ENCODE measurements around the gene DNAH6. TPM values are rescaled to one million over a fixed set of nuclear protein-coding genes. Genes with fewer than 3 reads are reported as not detected.

Gene DNAH6
- total RNA-seq, 1 donor from 2014 or later = 1.1 TPM

DNA sequence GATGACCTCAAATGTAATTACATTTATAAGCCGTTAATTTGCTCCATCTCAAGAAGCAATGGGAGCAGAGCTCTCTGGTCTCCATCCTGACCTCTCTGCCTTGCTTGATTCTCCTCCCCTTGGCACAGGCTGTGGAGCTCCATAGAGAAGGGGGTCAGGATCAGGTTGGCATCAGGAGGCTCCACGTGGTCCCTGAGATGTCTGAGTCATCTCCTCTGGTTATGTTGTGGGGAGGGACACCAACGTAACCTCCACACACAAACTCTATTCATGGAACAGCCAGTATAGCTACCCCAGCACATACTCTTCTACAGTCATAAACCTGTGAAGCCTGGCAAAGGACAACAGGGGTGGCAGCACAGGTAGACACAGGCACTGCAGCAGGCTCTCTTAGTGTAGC lies 335.6 kb downstream of the DNAH6 start:
- Histone ChIP-seq H3K27me3 (no peaks in the 10 kb centered on the region), H3K4me1 (no peaks in the 10 kb centered on the region), H3K9me3 (no peaks in the 10 kb centered on the region), H3K27ac (no peak overlapping the region), H3K4me3 (no peak overlapping the region), H3K36me3 (no peaks in the 10 kb centered on the region)
- intact Hi-C loops (cut with DNase I) = no loop called here
- ATAC-seq (no peak), DNase-seq (no peak)
- TF ChIP-seq CTCF (IDR thresholded peaks at IDR 0.05) = no peak

DNA sequence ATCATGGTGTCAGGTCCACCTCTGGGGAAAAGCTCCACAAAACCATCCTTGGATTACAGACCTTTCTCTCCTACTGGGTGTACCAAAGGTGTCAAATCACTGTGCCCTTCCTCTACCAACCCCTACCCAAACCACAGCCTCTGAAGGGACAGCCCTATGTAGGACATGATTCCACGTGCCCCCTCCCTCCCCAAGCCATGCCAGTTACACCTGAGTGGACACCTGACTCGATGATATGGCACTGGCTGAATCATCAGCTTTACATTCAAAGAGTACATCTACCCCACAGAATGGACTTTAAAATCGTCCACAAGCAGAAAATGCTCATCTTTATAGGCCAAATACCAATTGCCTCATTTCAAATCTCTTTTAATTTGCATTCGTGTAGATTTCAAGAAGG lies 338.6 kb downstream of the DNAH6 start:
- Histone ChIP-seq H3K27ac (no peak overlapping the region), H3K27me3 (no peaks in the 10 kb centered on the region), H3K9me3 (no peaks in the 10 kb centered on the region), H3K36me3 (no peaks in the 10 kb centered on the region), H3K4me3 (no peak overlapping the region), H3K4me1 (no peaks in the 10 kb centered on the region)
- no peak for TF ChIP-seq CTCF (IDR thresholded peaks at IDR 0.05)
- intact Hi-C loops (cut with DNase I) = no loop called here
- ATAC-seq (no peak), DNase-seq (no peak)

GRCh38 chr2:84855731-84856130 lies 339.4 kb downstream of the DNAH6 start:
- H3K9me3 ChIP-seq = no peaks in the 10 kb centered on the region
- ATAC-seq = no peak
- H3K4me1 ChIP-seq = no peaks in the 10 kb centered on the region
- no peaks in the 10 kb centered on the region for H3K36me3 ChIP-seq
- H3K27me3 ChIP-seq = no peaks in the 10 kb centered on the region
- intact Hi-C loops (cut with DNase I) = no loop called here
- no peak overlapping the region for H3K27ac ChIP-seq
- TF ChIP-seq CTCF (IDR thresholded peaks at IDR 0.05) = no peak
- H3K4me3 ChIP-seq = no peak overlapping the region
- no peak for DNase-seq

DNA sequence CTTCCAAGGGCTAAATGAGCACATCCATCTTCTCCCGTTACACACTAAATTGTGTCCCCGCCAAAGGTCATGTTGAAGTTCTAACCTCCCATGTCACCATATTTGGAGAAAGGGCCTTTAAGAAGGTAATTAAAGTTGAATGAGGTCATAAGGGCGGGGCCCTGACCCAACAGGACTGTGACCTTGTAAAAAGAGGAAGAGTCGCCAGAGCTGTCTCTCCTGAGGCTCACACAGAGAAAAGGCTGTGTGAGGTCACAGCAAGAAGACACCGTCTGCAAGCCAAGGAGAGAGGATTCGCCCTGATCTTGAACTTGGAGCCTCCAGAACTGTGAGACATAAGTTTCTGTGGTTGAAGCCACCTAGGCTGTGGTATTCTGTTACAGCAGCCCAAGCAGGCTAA lies 340.5 kb downstream of the DNAH6 start:
- no peak for TF ChIP-seq CTCF (IDR thresholded peaks at IDR 0.05)
- H3K27ac ChIP-seq = no peak overlapping the region
- H3K4me1 ChIP-seq = no peaks in the 10 kb centered on the region
- no peaks in the 10 kb centered on the region for H3K9me3 ChIP-seq
- no peaks in the 10 kb centered on the region for H3K27me3 ChIP-seq
- intact Hi-C loops (cut with DNase I) = no loop called here
- H3K36me3 ChIP-seq = no peaks in the 10 kb centered on the region
- no peak overlapping the region for H3K4me3 ChIP-seq
- no peak for DNase-seq
- ATAC-seq = peak; percentile 40

- ATAC-seq = no peak
- H3K4me3 ChIP-seq = no peak overlapping the region
- no peak for DNase-seq
- intact Hi-C loops (cut with DNase I) = no loop called here
- no peaks in the 10 kb centered on the region for H3K27me3 ChIP-seq
- no peaks in the 10 kb centered on the region for H3K4me1 ChIP-seq
- no peaks in the 10 kb centered on the region for H3K9me3 ChIP-seq
- H3K27ac ChIP-seq = no peak overlapping the region
- H3K36me3 ChIP-seq = no peaks in the 10 kb centered on the region
- no peak for TF ChIP-seq CTCF (IDR thresholded peaks at IDR 0.05)
Observed at GRCh38 chr2:84857566-84857965, 341.3 kb downstream of the DNAH6 start.

DNA sequence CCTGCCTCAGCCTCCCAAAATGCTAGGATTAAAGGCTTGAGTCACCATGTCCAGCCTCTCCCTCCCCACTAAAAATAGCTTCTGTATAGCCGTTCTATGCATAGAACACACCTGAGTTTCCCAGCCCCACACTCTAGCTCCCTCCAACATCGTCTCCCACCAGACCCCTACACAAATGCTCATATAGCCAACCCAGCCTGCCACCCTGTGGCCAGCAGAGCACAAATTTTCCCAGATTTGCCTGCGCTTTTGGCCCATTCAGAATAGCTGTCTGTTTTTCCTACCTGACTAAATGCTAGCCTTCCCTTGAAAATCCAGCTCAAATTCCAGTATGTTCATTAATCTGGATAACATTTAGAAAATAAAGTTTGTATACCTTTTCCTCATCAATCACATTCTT lies 341.8 kb downstream of the DNAH6 start:
- no peaks in the 10 kb centered on the region for H3K9me3 ChIP-seq
- ATAC-seq = no peak
- H3K36me3 ChIP-seq = no peaks in the 10 kb centered on the region
- no peaks in the 10 kb centered on the region for H3K27me3 ChIP-seq
- H3K27ac ChIP-seq = no peak overlapping the region
- no peaks in the 10 kb centered on the region for H3K4me1 ChIP-seq
- no peak overlapping the region for H3K4me3 ChIP-seq
- no peak for DNase-seq
- intact Hi-C loops (cut with DNase I) = no loop called here
- no peak for TF ChIP-seq CTCF (IDR thresholded peaks at IDR 0.05)
